Calu3 (cell line): ENCODE measurements around the gene FFAR1. TPM values are rescaled to one million over a fixed set of nuclear protein-coding genes. Genes with fewer than 3 reads are reported as not detected.
A peak's percentile ranks its signal among the peaks of the same experiment; 100 is the strongest.

Source experiments
- BruUV-seq: library from RNA; stranded (reverse); fragments of 400-500 nt; replicated peaks from 2 replicates; lab custom pipeline; 2021; lab: Mats Ljungman, UMichigan
- CTCF ChIA-PET: fragments of 300-600 bp; sonication (Branson Sonifier 250); formaldehyde crosslinking; loops from one replicate; lab custom pipeline; 2022; ENCODE audit warnings: antibody characterized with exemption; lab: Charles Lee
- DNase-seq: peaks from one replicate; pipeline ENCODE4 v3.0.0; 2022
- H3K27ac Mint-ChIP-seq: one replicate; pipeline ENCODE4 v1.8.0; 2022; ENCODE audit warnings: mixed read lengths; ENCODE audit not compliant: unreplicated experiment
- H3K27me3 Mint-ChIP-seq: one replicate; pipeline ENCODE4 v1.8.0; 2022; ENCODE audit warnings: mixed read lengths; ENCODE audit not compliant: unreplicated experiment
- H3K36me3 Mint-ChIP-seq: one replicate; pipeline ENCODE4 v1.8.0; 2022; ENCODE audit warnings: mild to moderate bottlenecking, moderate library complexity, mixed read lengths; ENCODE audit not compliant: insufficient read depth, unreplicated experiment
- H3K4me1 Mint-ChIP-seq: one replicate; pipeline ENCODE4 v1.8.0; 2022; ENCODE audit warnings: mild to moderate bottlenecking, low read depth, mixed read lengths; ENCODE audit not compliant: unreplicated experiment
- H3K4me3 Mint-ChIP-seq: one replicate; pipeline ENCODE4 v1.8.0; 2022; ENCODE audit warnings: mild to moderate bottlenecking, low read depth, moderate library complexity, mixed read lengths; ENCODE audit not compliant: unreplicated experiment
- H3K9me3 Mint-ChIP-seq: one replicate; pipeline ENCODE4 v1.8.0; 2022; ENCODE audit warnings: low read depth, mixed read lengths; ENCODE audit not compliant: unreplicated experiment
- CTCF ChIP-seq: fragments of 200-600 bp; IDR thresholded peaks from one replicate; pipeline ENCODE4 v1.8.0; 2022; ENCODE audit warnings: antibody characterized with exemption; ENCODE audit not compliant: unreplicated experiment
- intact Hi-C: fragments of 100-400 bp; cut with micrococcal nuclease; formaldehyde crosslinking; loops from one replicate; pipeline ENCODE4 v1.10.0; 2022; ENCODE audit not compliant: unreplicated experiment
- total RNA-seq: library from RNA; stranded (reverse); gene quantifications from 2 replicates; pipeline ENCODE4 v1.2.3, GENCODE V29; 2022

Gene FFAR1
- total RNA-seq, 1 experiment from 2014 or later, result not detected

GRCh38 chr19:35320065-35320713, 27.5 kb upstream of the FFAR1 start:
- Mint-ChIP-seq H3K27me3 (no peaks in the 10 kb centered on the region), H3K4me3 (no peak overlapping the region), H3K27ac (no peak overlapping the region), H3K4me1 (peaks cover 34% of the 10 kb centered on the region), H3K9me3 (peaks cover 2% of the 10 kb centered on the region), H3K36me3 (peaks cover 14% of the 10 kb centered on the region)
- CTCF ChIA-PET, result interaction anchor here (0.5 to 1.2 kb wide), 4 partner anchors 7 to 175 kb away, joined by 3 to 5 read pairs (median 4); no protein-coding TSS in a partner anchor
- TF ChIP-seq CTCF, result no peak
- no TSS peak for BruUV-seq
- intact Hi-C loops, result no loop called here
- no peak for DNase-seq

GRCh38 chr19:35321291-35321690, 26.4 kb upstream of the FFAR1 start:
- peaks cover 34% of the 10 kb centered on the region for H3K4me1 Mint-ChIP-seq
- DNase-seq, result no peak
- BruUV-seq, result no TSS peak
- H3K9me3 Mint-ChIP-seq, result peaks cover 2% of the 10 kb centered on the region
- H3K27me3 Mint-ChIP-seq, result no peaks in the 10 kb centered on the region
- intact Hi-C loops, result no loop called here
- peaks cover 14% of the 10 kb centered on the region for H3K36me3 Mint-ChIP-seq
- CTCF ChIA-PET, result no interaction called here
- no peak overlapping the region for H3K27ac Mint-ChIP-seq
- H3K4me3 Mint-ChIP-seq, result no peak overlapping the region
- no peak for TF ChIP-seq CTCF

- H3K4me3 Mint-ChIP-seq, result no peak overlapping the region
Observed at GRCh38 chr19:35322014-35322413, 25.7 kb upstream of the FFAR1 start.

GRCh38 chr19:35327642-35328041, 20.1 kb upstream of the FFAR1 start:
- intact Hi-C loops, result no loop called here
- H3K27me3 Mint-ChIP-seq, result no peaks in the 10 kb centered on the region
- no TSS peak for BruUV-seq
- H3K9me3 Mint-ChIP-seq, result no peaks in the 10 kb centered on the region
- H3K4me1 Mint-ChIP-seq, result peaks cover 11% of the 10 kb centered on the region
- DNase-seq, result no peak
- H3K36me3 Mint-ChIP-seq, result no peaks in the 10 kb centered on the region
- H3K4me3 Mint-ChIP-seq, result no peak overlapping the region
- CTCF ChIA-PET, result interaction anchor here (0.6 to 1.1 kb wide), 2 partner anchors 8 to 143 kb away, joined by 3 to 4 read pairs; no protein-coding TSS in a partner anchor
- TF ChIP-seq CTCF, result peak; percentile 41
- H3K27ac Mint-ChIP-seq, result no peak overlapping the region

More at GRCh38 chr19:35322014-35322413, 25.7 kb upstream of the FFAR1 start:
- TF ChIP-seq CTCF, result no peak
- DNase-seq, result no peak
- H3K27ac Mint-ChIP-seq, result no peak overlapping the region
- peaks cover 34% of the 10 kb centered on the region for H3K4me1 Mint-ChIP-seq
- H3K9me3 Mint-ChIP-seq, result peaks cover 2% of the 10 kb centered on the region
- intact Hi-C loops, result no loop called here
- no peaks in the 10 kb centered on the region for H3K27me3 Mint-ChIP-seq
- peaks cover 14% of the 10 kb centered on the region for H3K36me3 Mint-ChIP-seq
- CTCF ChIA-PET, result no interaction called here
- BruUV-seq, result no TSS peak
